Osteocyte (in vitro differentiated cells): ENCODE data around the gene CAMK2B. TPM values are rescaled to one million over a fixed set of nuclear protein-coding genes. Genes with fewer than 3 reads are reported as not detected.

Experiments used
- DNase-seq: peaks from one replicate; pipeline ENCODE4 v3.0.0; 2021; ENCODE audit warnings: mixed read lengths; ENCODE audit not compliant: unreplicated experiment; ENCODE audit errors: extremely low spot score
- H3K27ac Mint-ChIP-seq: one replicate; pipeline ENCODE4 v1.8.0; 2021; ENCODE audit warnings: mild to moderate bottlenecking, mixed read lengths; ENCODE audit not compliant: unreplicated experiment
- H3K27me3 Mint-ChIP-seq: one replicate; pipeline ENCODE4 v1.8.0; 2021; ENCODE audit warnings: mixed read lengths; ENCODE audit not compliant: unreplicated experiment
- H3K36me3 Mint-ChIP-seq: one replicate; pipeline ENCODE4 v1.8.0; 2021; ENCODE audit warnings: mixed read lengths; ENCODE audit not compliant: unreplicated experiment
- H3K4me1 Mint-ChIP-seq: one replicate; pipeline ENCODE4 v1.8.0; 2021; ENCODE audit warnings: mixed read lengths; ENCODE audit not compliant: unreplicated experiment
- H3K4me3 Mint-ChIP-seq: one replicate; pipeline ENCODE4 v1.8.0; 2021; ENCODE audit warnings: mild to moderate bottlenecking, moderate library complexity, mixed read lengths; ENCODE audit not compliant: unreplicated experiment
- H3K9me3 Mint-ChIP-seq: one replicate; pipeline ENCODE4 v1.8.0; 2021; ENCODE audit warnings: mixed read lengths; ENCODE audit not compliant: unreplicated experiment
- CTCF ChIP-seq: fragments of 200-600 bp; sonication (generic); IDR thresholded peaks from 2 replicates; pipeline ENCODE4 v1.5.0; 2021; ENCODE audit warnings: antibody characterized with exemption, mild to moderate bottlenecking, moderate library complexity
- total RNA-seq: library from RNA; stranded (reverse); gene quantifications from 2 replicates; pipeline ENCODE4 v1.2.1, GENCODE V29; 2021

CAMK2B gene
- total RNA-seq, 1 donor from 2014 or later = not detected

GRCh38 chr7:44318332-44318731 lies 7.1 kb downstream of the CAMK2B start:
- H3K27me3 Mint-ChIP-seq = peaks cover 49% of the 10 kb centered on the region
- no peak for TF ChIP-seq CTCF
- peaks cover 5% of the 10 kb centered on the region for H3K9me3 Mint-ChIP-seq
- H3K36me3 Mint-ChIP-seq = no peaks in the 10 kb centered on the region
- H3K4me3 Mint-ChIP-seq = no peak overlapping the region
- no peak for DNase-seq
- no peak overlapping the region for H3K27ac Mint-ChIP-seq
- no peaks in the 10 kb centered on the region for H3K4me1 Mint-ChIP-seq

GRCh38 chr7:44315301-44315903 lies 10.0 kb downstream of the CAMK2B start:
- no peak for DNase-seq
- Mint-ChIP-seq H3K36me3 (no peaks in the 10 kb centered on the region), H3K27ac (no peak overlapping the region), H3K4me3 (no peak overlapping the region), H3K27me3 (peaks cover 42% of the 10 kb centered on the region), H3K9me3 (peaks cover 5% of the 10 kb centered on the region), H3K4me1 (no peaks in the 10 kb centered on the region)
- no peak for TF ChIP-seq CTCF

- H3K4me1 Mint-ChIP-seq = no peaks in the 10 kb centered on the region
- H3K27ac Mint-ChIP-seq = no peak overlapping the region
- H3K27me3 Mint-ChIP-seq = peaks cover 45% of the 10 kb centered on the region
- TF ChIP-seq CTCF = no peak
- DNase-seq = no peak
- H3K36me3 Mint-ChIP-seq = no peaks in the 10 kb centered on the region
- H3K4me3 Mint-ChIP-seq = no peak overlapping the region
- peaks cover 5% of the 10 kb centered on the region for H3K9me3 Mint-ChIP-seq
Observed at GRCh38 chr7:44313621-44314031, 11.8 kb downstream of the CAMK2B start.

- no peak for TF ChIP-seq CTCF
- H3K4me1 Mint-ChIP-seq = no peaks in the 10 kb centered on the region
- H3K9me3 Mint-ChIP-seq = peaks cover 5% of the 10 kb centered on the region
- no peak for DNase-seq
- peaks cover 45% of the 10 kb centered on the region for H3K27me3 Mint-ChIP-seq
- no peak overlapping the region for H3K27ac Mint-ChIP-seq
- H3K4me3 Mint-ChIP-seq = no peak overlapping the region
- no peaks in the 10 kb centered on the region for H3K36me3 Mint-ChIP-seq
Observed at GRCh38 chr7:44313016-44313415, 12.4 kb downstream of the CAMK2B start.

GRCh38 chr7:44311561-44312495 lies 13.6 kb downstream of the CAMK2B start:
- Mint-ChIP-seq H3K4me3 (no peak overlapping the region), H3K9me3 (peaks cover 5% of the 10 kb centered on the region), H3K36me3 (no peaks in the 10 kb centered on the region), H3K27me3 (peaks cover 39% of the 10 kb centered on the region), H3K4me1 (peaks cover 3% of the 10 kb centered on the region), H3K27ac (no peak overlapping the region)
- peak; percentile 83 for DNase-seq
- TF ChIP-seq CTCF = no peak
